Stimulated activated CD4-positive, alpha-beta T cell treated with anti-CD3 and anti-CD28 coated beads, Interleukin-1b, Interleukin-23, amount 100 ng/mL, for 1 hour (primary cell): Measurements from ENCODE around the gene KLF15.
"Not testable (repeated sequence)": the region's sequence is repeated elsewhere in the genome, so short reads cannot be mapped to it uniquely, and the experiment has no call there.

Experiments
- DNase-seq, 2 donors: peaks; one replicate each; pipeline ENCODE4 v3.0.0-alpha.2; 2020; ENCODE audit warnings: low read depth in 2 of 2

KLF15 gene

DNA sequence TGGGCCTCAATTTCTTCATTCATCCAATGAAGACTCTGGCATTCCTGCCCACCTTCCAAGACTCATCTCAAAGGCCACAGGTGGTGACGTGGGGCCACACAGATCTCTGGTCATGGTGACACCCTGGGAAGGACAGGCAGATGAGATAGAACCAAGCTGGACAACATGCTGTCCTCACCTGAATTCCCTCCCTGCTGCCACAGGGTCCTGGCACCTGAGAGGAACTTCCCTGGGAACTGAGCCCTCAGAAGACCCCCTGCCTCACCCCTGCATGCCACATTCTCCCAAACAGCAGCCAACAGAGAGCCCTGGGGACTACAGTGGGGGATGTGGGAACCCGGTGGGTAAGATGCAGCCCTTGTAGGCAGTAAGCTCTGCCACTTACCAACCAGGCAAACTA is 10.7 kb downstream of the KLF15 start:
- no peak for DNase-seq

- no peak for DNase-seq
Observed at GRCh38 chr3:126345641-126346460, 11.4 kb downstream of the KLF15 start.

DNA sequence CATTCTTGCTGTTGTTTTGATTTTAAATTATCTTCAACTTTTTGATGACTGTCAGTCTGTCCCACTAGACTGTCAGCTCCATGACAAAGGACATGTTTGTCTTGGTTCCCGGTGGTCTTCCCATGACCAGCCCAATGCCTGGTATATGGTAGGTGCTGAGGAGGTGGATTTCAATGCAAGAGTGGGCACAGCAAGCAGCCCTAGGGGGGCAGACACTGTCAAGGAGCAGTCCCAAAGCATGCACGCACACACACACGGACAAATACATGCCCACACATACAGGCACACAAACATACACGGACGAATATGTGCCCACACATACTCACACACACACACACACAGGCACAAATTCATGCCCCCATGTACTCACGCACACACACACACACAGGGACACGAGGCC is 12.0 kb downstream of the KLF15 start:
- no peak for DNase-seq

DNA sequence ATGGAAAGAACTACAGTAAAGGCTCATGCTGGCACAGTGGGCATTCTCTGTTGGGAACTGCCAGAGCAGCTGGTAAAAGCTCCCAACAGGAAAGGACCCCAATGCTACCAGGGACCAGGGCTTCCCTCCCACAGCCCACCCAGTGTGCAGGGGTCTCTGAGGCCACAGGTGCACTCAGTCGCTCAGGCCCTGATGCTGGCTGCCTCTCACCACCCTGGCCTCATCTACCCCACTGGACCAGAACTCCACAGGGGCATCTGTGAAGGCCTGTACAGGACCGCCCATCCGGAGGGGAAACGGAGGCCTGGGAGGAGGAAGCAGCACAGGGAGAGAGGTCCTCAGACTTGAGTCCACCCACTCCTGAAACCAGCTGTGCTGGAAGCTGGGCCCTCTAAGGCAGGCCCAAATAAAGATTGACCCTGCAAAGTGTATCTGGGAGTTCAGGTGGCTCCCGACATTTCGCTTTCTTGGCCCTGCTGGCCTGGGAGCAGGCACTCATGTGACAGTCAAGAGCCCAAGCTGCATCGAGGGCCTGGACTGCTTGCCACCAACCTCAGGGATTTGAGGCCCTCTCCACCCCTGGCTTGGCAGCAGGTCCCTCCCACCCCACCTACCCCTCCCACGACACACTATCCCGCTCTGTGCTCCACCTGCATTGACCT is 12.7 kb downstream of the KLF15 start:
- no peak for DNase-seq

GRCh38 chr3:126343649-126344035 is 13.6 kb downstream of the KLF15 start:
- no peak for DNase-seq

- DNase-seq, result no peak
Observed at GRCh38 chr3:126342991-126343648, 14.1 kb downstream of the KLF15 start.

- no peak for DNase-seq
Observed at GRCh38 chr3:126342211-126342610, 15.0 kb downstream of the KLF15 start.

- DNase-seq, result no peak
Observed at GRCh38 chr3:126341755-126342150, 15.5 kb downstream of the KLF15 start.

DNA sequence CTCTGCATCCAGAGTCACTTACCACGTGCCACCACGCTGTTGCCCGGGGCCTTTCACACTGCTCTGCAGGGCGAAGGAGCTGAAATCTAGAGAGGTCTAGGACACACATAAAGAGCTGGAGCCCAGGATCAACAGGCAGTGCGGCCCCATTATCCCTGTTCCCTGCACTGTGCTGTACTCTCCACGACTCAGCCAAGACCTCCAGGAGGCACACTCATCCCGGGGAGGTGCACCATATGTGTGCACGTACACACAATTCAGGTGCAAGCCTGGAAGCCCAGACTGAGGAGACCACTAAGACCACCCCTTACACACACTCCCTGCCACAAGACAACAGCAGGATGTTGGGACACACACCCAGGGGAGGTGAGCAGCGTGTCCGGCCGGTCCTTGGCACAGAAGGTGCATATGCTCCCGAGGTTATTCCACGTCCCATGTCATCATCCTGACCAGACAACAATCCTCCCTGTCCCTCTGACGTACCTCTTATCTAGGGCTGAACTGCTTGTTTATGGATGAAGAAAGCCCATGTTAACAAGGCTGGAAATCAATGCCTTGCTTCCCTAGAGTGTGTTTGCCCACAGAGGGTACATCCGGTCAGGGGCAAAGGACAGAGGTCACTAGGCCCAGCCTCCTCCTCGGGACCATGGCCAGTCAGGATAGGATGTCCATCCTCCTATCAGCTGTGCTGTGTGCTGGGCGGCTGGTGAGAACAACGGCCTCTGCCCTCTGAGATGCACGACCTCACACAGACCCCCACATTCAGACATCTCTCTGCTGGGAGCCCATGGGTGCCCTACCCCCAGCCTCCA is 16.1 kb downstream of the KLF15 start:
- no peak for DNase-seq

GRCh38 chr3:126340596-126340942 is 16.6 kb downstream of the KLF15 start:
- no peak for DNase-seq

GRCh38 chr3:126340081-126340511 is 17.1 kb downstream of the KLF15 start:
- DNase-seq, result no peak

DNA sequence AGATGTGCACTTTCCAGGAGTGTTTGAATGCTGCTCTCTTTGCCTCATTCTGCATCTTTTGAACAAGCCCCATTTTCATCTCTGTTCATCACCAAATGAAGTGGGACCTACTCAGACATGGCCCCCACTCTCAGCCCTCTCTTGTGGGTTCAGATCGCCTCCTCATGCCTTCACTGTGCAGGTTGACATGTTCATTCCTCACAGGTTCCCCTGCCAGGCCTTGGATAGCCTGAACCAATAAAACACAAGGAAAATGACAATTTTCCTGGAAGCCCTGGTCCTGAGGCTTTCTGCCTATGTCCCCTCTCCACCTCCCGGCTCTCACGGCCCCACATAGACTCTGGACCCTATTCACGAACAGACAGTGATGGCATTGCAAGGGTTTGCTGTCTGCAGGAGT is 17.7 kb downstream of the KLF15 start:
- no peak for DNase-seq

- no peak for DNase-seq
Observed at GRCh38 chr3:126338790-126339288, 18.4 kb downstream of the KLF15 start.

DNA sequence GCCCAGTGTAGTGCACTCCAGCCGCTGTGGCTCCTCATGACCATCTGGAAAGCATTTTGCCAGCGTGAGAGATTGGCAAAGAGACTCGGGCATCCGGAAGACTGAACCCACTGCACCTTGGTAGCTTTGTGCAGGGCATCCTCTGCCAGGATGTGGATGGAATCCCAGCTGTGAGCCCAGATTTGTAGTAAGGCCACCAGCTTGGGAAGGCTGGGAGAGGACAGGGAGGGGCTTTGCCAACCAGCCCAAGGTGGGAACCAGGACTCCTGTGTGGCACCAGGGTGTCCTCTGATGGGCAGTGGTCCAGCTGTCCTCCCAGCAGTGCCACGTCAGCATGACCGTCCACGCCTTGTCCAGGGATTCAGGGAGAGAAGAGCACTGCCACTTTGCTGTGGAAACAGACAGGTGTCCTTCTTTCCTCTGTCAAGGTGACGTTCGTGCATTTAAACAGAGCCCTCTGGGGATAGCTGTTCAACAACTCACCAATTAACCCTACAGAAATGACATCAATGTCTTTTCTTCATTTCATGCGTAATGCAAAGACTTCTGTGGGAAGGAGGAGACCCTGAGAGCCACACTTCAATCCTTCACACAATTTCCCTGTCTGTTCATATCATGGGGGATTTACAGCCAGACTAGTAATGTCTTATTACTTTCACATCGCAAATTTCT is 19.1 kb downstream of the KLF15 start:
- no peak for DNase-seq

DNA sequence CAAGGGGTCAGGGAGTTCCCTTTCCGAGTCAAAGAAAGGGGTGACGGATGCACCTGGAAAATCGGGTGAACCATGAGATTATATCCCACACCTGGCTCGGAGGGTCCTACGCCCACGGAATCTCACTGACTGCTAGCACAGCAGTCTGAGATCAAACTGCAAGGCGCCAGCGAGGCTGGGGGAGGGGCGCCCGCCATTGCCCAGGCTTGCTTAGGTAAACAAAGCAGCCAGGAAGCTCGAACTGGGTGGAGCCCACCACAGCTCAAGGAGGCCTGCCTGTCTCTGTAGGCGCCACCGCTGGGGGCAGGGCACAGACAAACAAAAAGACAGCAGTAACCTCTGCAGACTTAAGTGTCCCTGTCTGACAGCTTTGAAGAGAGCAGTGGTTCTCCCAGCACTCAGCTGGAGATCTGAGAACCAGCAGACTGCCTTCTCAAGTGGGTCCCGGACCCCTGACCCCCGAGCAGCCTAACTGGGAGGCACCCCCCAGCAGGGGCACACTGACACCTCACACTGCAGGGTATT is 25.3 kb downstream of the KLF15 start:
- DNase-seq, result not testable (repeated sequence)

GRCh38 chr3:126329927-126330725 is 27.1 kb downstream of the KLF15 start:
- DNase-seq, result no peak

DNA sequence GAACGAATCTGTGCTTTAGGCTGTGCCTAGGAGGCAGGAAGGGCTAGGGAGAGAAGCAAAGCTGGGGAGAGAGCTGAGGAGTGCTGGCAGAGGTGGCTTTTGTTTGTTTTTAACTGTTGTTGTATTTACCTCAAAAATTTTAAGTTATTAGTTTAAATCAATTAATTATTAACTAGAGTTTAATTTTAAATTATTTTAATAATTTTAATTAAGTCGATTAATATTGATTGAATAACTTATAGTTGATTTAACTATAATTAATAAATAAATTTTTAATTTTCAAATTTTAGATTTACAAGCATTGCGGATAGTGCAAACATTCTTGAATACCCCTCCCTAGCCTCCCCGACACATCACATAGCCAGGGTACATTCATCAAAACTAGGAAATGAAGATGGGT is 30.6 kb downstream of the KLF15 start:
- DNase-seq, result no peak

- no peak for DNase-seq
Observed at GRCh38 chr3:126322181-126322967, 34.8 kb downstream of the KLF15 start.

- no peak for DNase-seq
Observed at GRCh38 chr3:126321490-126321889, 35.7 kb downstream of the KLF15 start.
